Measurements from ENCODE around the gene EDAR.

The EDAR gene

DNA sequence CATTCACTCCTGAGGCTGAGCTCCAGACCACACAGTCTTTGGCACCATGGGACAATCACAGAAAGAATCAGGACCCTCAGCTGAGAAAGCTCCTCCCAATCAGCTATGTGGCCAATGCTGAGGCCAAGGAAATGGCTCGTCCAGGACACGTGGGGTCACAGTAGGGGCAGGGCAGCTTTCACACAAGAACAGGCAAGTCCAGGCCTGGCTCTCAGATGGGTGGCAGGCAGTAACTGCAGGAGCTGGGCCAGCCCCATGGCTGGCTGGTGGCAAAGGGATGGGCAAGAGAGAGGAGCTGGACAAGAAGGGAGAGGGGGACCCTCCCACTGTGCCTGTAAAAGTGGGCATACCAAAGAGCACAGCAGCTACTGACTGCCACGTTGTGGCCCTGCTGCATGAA, 12.2 kb upstream of the EDAR start:
- DNase-seq (ENCODE audit: low read depth in 2 of 2), result no peak

DNA sequence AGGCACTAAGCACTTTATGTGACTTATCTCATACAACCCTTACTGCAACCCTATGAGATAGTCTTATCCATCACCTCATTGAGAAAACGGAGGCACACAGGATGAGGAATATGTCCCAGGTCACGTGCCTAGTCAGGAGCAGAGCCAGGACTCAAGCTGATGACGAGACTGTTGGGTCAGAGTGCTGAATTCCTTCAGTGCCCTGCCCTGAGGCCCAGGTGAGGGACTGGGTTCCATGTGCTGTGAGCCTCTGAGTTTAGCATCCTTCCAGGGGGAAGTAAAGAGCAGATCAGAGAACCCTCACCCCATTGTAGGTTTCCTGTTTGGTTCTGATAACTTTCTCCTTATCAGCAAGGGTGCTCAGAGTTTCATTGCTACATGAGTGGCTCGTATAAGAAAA, 11.7 kb upstream of the EDAR start:
- DNase-seq (ENCODE audit: low read depth in 2 of 2), result no peak

DNA sequence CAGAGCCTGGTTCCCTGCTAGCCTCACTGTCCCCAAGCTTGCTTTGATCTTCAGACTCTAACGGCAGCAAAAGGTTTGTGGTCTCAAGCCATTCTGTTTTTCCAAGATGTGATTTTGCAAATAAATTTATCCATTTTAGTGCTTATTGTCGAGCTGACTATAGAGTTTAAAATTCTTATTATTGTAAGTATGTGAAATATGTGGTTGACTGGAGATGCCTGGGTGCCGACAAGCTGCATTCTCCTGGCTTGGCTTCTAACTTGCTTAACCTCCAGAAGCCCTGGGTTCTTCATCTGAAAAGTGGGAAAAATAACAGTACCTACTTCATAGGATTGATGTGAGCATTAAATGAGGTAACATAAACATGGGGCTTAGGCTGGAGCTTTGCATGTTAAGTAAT, 9.9 kb upstream of the EDAR start:
- no peak for DNase-seq (ENCODE audit: low read depth in 2 of 2)

DNA sequence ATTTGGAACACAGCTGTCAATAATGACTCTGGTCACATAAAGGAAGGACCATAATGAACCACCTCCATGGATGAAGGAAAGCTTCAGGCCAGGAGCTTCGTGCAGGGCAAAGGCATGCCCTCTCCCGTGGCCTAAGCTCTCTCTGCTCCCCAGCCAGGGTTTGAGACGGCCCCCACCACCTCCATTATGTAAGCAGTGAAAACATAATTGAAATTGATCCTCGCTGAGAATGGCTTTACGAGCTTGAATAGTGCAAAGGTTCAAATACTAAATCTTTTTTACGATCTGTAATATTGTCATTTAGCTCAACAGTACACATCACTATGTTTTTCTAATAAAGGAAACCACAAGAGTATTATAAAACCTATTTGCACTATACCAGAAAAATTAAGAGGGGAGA, 5.2 kb upstream of the EDAR start:
- DNase-seq (ENCODE audit: low read depth in 2 of 2), result no peak

DNA sequence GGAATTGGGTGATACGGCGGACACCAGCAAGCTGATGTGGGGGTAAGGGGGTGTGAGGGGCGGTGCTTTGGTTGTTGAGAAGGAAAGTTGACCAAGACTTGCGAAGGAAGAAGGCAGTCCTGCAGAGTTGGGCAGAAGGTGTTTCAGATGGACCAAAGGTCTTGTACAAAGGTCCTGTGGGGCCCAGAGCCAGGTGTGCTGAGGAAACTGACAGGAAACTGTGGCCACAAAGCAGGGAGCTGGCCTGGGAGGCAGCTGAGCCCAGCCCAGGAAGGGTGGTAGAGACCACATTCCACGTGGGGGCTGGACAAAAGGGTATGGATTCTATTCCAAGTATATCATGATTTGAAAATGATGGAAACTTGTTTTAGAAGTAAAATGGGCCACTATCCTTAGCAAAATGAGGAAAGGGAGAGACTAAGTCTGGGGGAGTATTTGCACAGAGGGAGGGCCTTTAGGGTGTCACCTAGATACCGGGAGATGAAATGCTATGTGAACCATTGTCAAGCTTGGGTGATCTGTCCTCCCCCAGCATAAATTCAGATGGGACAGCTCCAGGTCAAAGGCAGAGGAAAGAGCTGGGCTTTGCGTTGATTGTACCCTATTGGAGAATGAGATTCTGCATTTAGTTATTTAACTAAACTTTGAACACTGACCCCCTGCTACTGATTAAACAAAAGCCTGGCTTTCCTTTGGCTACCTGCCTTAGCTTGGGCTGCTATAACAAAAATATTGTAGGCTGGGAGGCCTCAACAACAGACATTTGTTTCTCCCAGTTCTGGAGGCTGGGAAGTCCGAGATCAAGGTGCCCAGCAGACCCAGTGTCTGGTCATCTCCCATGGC, 4.3 kb upstream of the EDAR start:
- no peak for DNase-seq (ENCODE audit: low read depth in 2 of 2)

DNA sequence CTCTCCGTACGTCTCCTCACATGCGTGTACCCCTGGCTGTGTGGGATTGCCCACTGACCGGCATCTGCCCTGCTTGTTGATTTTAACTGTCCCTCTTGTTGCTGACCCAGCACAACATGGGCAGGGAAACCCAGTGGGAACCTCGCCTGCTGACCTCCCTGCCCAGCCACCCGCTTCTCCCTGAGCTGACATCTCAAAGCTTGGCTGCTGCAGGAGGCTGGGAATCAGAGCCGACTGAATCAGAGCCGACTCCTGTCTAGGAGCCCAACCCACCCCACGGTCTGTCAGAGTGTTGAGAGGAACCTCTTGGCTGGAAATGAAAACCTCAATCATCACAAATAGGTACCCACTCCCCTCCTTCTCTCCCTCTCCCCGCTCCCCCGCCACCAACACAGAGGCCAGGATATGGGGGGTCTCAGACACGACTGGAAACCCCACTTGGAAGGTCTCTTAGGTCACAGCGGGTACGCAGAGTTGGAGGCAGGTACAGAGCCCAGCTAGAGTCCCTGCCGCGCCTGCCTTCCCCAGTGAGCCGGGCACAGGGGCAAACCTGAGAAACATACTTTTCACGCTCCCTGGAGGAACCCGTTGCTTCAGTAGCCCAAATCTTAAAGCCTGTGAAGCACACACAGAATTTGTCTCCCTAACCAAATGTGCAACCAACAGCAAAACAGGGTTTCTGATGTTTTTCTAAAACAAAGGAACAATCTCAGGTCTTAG, 784 bp downstream of the EDAR start:
- DNase-seq (ENCODE audit: low read depth in 2 of 2), result no peak

DNA sequence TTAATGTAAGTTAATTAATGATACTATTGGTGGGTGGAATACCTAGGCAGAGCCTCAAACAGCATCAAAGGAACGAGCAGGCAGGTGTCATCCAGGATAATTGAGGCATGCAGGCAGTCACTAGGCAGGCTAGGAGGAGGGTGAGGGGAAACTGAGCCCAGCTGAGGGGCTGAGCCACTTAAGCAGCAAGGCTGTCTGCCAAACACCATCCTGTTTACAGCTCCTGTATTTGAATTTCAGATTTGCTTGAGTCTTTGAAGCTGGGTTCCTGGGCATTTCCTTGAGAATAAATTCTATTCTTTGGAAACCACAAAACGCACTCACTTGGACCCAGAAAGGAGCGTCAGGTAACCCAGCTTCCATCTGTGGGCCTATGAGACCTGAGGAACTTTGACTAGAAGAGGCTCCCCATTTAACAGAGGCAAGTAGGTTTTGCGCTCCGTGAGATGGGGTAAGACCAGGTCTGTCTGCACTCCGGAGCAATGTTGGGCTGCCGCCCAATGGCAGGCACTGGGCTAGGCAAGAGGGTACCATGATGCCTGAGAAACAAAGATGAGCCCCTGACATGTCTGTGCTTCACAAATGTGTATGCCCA, 2.0 kb downstream of the EDAR start:
- no peak for DNase-seq (ENCODE audit: low read depth in 2 of 2)

DNA sequence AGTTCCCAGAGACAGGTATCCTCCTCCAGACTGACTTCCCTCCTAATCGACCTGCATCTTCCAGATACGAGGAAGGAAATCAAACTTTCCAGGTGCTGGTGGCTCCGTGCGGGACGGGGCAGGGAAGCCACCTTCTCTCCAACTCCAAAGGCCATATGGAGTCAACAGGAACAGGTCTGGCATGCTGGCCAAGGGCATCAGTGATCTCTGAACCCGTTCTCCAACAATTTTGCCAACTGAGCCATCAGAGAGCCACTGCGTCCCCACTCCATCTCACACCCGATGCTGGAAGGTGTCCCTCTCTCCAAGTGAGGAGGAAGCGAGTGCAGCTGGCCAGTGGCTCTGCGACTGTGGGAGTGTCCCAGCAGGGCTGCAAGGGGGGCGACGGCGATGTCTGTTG, 5.4 kb downstream of the EDAR start:
- DNase-seq (ENCODE audit: low read depth in 2 of 2), result no peak

DNA sequence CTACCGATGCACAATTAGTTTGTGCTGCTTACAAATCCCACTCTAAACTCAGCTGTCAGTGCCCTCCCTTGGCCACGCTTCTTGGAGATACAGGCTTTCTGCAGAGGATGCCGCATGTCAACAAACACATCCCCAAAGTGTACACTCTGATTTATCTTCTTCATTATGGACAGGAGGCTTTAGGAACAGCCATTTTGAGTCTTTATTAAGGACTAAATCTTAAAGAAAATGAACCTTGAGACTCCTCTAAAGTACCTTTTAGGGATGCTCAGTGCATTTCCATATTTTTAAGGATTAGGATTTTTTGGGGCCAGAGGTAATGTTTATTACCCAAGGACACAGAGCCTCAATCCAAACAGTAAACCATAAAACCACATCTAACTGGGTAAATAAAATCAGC, 6.0 kb downstream of the EDAR start:
- DNase-seq (ENCODE audit: low read depth in 2 of 2), result no peak

DNA sequence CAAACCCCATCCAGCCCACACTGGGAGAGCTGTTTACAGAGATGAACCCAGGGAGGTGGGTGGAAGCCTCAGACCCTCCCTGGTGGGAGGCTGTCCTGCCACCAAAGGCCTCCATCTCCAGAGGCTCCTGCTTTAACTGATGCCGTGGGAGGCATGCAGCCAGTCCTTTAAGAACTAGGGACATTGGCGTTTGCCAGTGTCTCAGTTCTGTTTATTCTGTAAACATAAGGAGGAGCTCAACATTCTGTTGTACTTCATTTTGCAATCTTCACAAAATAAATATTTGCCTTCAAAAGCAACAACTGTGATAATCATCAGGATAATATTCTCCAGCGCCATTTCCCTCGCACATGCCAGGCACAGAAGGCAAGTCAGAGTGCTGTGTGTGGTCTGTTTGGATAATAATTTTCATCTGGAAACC, 6.8 kb downstream of the EDAR start:
- no peak for DNase-seq (ENCODE audit: low read depth in 2 of 2)

DNA sequence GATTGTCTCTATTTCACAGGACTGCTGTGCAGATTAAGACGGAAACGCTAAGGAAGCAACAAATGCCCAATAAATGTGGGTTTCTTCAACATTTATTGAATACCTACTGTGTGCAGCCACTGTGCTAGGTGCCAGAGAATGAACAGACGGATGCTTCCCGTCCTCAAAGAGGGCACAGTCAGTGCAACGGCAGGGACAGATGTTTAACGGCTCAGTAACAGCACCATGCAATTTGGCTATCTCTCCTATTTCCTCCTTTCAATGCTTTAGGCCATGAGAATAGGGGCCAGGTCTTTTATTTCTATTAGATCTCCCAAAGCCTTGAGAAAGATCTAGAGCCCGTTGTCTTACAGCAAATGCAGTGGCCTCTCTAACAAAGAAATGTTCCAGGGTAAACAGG, 7.2 kb downstream of the EDAR start:
- DNase-seq (ENCODE audit: low read depth in 2 of 2), result no peak

DNA sequence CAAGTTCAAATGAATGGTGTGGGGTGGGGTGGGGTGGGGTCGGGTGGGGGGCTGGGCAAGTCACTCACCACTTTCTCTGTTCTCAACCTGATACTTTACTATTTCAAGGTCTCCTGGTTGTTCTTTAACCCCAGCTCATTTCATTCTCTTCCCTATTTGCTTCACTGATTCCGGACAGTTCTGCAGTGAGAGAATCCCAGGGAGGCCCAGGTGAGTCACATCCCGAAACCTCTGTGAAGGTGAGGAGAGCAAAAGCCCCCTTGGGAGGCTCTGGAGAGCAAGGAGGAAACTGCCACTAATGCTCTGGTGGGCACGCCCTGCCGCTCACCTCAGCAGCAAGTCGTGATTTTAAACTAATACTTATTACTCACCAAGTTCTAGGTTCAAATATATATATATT, 8.9 kb downstream of the EDAR start:
- DNase-seq (ENCODE audit: low read depth in 2 of 2), result no peak

DNA sequence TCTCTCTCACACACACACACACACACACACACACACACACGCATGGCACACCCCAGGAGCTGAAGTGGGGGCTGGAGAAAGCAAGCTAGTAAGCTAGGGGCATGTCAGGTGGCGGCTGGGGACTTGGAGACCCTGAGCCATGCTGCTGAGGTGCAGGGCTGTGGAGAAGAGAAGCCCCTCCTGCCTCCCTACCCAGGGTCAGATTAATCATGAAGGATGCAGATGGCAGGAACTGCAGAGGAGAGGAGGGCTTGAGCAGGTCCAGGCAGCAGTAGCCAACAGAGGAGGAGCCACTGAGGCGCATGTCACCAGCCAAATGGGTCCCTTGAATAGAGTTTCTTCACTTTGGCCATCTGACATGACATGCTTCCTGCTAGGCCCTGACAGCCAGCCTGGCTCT, 9.6 kb downstream of the EDAR start:
- DNase-seq (ENCODE audit: low read depth in 2 of 2), result no peak

DNA sequence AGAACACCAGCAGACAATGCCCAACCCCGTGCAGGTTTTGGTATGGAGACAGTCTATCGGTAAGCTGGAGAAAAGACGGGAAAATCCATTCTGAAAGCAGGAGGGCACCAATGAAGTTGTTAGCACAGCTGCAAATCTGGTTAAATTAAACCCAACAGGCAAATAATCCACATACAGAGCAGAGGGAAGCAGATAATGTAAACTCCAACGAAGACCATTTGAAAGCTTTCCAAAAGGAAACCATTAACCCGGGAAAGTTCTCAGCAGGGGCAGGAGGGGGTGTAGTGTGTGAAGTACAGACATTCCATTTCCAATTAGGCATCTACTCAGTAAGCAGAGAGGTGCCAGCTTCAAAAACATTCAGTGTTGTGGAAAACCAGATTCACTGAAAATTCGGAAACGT, 10.3 kb downstream of the EDAR start:
- no peak for DNase-seq (ENCODE audit: low read depth in 2 of 2)

DNA sequence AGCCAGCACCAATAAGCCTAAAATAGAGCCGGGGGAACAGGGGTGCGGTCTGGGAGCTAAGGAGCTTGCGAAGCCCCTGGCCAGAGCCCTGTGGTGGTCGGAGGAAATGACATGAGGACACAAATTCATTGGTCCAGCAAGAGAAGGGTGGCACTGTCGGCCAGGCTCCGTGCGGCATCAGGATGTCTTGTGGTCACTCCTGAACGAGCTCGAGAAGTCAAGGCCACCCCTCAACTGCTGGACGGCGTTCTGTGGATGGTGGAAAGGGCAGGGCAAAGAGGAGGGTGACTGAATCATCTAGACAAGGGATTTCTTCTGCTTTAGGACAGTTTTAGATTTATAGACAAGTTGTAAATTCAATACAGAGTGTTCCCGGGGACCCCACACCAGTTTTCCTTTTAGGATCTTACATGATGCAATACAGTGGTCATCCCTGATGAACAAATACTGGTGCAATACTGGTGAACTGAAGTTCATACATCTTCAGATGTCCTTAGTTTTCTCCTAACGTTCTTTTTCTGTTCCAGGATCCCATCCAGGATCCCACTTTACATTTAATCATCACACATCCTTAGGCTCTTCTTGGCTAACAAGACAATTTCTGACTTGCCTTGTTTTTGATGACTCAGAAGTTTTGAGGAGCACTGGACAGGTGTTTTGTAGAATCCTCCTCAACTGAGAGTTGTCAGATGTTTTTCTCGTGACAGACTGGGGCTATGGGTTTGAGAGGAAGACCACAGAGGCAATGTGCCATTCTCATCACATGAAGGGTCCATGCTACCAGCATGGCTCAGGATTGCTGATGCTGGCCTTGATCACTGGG, 13.2 kb downstream of the EDAR start:
- DNase-seq (ENCODE audit: low read depth in 2 of 2), result no peak

DNA sequence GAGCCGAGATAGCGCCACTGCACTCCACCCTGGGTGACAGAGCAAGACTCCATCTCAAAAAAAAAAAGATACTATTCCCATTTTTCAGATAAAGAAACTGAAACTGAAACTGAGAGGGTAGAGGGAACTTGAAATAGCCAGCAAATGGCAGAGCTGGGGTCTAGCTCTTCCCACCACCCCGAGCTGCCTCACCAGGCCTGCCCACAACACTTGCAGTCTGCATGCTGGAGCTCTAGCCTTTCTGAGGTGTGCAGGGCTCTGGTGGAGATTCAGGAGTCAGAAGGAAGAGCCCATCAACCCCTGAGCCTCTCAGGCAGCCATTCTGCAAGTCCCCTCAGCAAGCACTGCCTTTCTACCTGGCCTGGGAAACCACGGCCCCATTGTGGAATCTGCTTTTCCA, 14.3 kb downstream of the EDAR start:
- no peak for DNase-seq (ENCODE audit: low read depth in 2 of 2)

DNA sequence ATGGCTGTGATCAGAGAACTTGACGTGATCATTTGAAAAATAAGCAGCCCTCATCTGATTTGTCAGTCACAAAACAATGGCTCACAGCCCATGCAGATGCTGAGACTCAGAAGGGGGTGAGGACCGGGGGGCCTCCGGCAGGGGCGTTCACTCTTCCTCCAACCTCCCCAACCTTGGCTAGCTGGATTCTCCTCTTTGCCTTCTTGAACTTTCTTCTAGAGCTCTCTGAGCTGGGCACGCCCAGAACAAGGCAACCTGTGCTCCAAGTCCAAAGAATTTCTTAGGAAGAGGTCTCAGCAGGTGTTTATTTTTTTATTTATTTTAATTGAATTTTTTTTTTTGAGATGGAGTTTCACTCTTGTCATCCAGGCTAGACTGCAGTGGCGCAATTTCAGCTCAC, 16.4 kb downstream of the EDAR start:
- no peak for DNase-seq (ENCODE audit: low read depth in 2 of 2)

DNA sequence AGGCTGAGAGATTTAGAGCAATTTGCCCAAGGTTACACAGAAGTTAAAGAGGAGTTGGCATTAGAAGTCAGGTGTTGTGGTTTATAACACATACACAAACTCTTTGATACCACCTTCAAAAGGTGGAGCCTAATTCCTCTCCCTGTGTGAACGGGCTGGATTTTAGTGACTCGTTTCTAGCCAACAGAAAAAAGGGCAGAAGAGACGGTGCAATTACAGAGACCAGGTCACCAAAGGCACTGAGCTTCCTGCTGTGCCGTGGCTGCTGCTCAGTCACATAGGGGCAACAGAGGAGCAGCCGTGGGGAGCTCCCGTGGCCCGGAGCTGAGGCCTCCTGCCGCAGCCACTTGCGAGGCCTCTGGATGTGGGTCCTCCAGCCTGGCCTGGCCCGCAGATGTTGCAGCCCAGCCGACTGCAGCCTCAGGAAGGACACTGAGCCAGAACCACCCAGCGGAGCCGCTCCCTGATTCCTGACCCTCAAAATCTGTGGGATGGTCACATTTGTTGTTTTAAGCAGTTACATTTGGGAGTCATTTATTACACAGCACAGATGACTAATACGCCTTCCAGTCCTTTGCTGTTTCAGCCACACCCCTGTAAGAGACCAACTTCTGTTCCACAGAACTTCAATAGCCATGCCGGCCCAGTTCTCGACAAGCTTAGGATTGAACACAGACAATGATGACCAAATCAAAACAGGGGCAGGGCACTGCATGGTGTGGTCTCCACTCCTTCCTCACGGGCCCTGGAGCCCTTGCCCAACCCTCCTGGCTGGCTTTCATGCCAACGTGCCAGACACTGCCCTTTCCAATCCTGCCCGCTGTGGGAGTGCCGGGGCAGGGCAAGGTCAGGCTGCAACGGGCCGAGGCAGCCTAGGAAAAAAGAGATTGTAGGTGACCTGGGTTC, 17.1 kb downstream of the EDAR start:
- no peak for DNase-seq (ENCODE audit: low read depth in 2 of 2)

DNA sequence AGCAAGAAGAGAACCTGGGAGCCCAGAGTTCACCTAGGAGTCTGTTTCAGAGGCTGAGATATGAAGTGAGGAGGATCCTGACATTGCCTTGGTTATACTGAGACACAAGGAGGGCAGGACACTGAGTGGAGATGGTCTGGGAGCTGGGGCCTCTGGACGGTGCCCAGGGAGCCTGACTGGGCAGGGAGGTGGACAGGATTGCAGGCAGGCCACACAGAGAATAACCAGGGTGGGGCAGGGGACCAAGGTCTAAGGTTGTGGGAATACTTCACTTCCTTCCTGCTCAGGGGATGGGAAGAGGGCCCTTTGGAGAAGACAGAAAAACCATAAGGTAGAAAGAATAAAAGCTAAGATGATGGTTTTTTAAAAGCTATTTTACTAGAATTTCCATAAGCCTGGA, 18.7 kb downstream of the EDAR start:
- no peak for DNase-seq (ENCODE audit: low read depth in 2 of 2)

DNA sequence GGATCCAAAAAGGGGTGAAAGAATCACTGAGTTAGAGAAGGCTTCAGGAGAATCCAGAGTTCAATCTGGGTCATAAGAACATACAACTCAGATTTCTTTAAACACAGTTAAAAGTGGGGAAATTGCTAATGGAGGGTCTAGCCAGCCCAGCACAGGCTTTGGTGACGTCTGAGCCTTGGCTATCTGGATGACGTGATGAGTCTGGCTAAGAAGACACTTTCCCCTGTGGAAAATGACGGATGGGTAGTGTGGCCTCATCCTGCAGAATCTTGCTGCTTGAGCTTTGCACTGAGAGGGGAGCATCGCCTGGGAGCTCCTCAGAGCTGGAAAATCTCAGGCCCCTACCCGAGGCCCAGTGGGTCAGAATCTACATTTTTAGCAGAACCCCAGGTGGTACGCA, 19.2 kb downstream of the EDAR start:
- DNase-seq (ENCODE audit: low read depth in 2 of 2), result no peak

DNA sequence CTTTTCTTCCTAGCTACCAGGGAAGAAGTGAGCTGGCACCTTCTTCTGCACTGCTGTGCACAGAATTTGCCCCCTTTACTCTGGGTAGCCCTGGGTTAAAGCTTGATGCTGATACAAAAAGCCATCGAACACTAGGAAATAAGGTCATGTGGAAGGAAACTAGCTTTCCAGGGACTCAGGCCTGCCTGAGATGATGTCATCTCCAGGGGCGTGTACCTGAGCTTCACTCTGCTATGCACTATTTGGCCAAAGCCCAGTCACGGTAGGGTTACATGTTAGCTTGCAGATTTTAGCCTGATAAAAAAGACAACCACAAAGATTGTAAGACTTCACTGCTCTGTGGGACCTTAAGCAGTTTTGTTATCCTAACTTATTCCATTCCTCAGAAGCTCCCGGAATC, 20.4 kb downstream of the EDAR start:
- no peak for DNase-seq (ENCODE audit: low read depth in 2 of 2)

Data from stimulated activated CD4-positive, alpha-beta T cell treated with anti-CD3 and anti-CD28 coated beads, Interleukin-1b, Interleukin-23, amount 100 ng/mL, for 4 hours (primary cell).